NOMO-1 (cell line): Measurements from ENCODE around the gene CAPN5.

Source experiments
- DNase-seq, 2 experiments: peaks; one replicate each; lab custom pipeline; 2025; ENCODE audit not compliant: unreplicated experiment in 2 of 2; lab: John Stamatoyannopoulos, UW

CAPN5 gene

DNA sequence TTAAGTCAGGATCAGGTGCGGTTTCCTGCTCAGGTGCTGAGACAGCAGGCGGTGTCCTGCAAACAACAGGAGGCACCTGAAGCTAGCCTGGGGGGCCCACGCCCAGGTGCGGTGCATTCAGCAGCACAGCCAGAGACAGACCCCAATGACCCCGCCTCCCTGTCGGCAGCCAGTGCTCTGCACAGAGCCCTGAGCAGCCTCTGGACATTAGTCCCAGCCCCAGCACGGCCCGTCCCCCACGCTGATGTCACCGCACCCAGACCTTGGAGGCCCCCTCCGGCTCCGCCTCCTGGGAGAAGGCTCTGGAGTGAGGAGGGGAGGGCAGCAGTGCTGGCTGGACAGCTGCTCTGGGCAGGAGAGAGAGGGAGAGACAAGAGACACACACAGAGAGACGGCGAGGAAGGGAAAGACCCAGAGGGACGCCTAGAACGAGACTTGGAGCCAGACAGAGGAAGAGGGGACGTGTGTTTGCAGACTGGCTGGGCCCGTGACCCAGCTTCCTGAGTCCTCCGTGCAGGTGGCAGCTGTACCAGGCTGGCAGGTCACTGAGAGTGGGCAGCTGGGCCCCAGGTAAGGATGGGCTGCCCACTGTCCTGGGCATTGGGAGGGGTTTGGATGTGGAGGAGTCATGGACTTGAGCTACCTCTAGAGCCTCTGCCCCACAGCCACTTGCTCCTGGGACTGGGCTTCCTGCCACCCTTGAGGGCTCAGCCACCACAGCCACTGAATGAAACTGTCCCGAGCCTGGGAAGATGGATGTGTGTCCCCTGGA, 61.3 kb downstream of the CAPN5 start, which contains the start of gene MYO7A:
Gene MYO7A, plus strand, starts transcription at position 327 of the 772 bp plus-strand sequence. CDS start 2,389 bp downstream, outside the sequence.
- no peak for DNase-seq

DNA sequence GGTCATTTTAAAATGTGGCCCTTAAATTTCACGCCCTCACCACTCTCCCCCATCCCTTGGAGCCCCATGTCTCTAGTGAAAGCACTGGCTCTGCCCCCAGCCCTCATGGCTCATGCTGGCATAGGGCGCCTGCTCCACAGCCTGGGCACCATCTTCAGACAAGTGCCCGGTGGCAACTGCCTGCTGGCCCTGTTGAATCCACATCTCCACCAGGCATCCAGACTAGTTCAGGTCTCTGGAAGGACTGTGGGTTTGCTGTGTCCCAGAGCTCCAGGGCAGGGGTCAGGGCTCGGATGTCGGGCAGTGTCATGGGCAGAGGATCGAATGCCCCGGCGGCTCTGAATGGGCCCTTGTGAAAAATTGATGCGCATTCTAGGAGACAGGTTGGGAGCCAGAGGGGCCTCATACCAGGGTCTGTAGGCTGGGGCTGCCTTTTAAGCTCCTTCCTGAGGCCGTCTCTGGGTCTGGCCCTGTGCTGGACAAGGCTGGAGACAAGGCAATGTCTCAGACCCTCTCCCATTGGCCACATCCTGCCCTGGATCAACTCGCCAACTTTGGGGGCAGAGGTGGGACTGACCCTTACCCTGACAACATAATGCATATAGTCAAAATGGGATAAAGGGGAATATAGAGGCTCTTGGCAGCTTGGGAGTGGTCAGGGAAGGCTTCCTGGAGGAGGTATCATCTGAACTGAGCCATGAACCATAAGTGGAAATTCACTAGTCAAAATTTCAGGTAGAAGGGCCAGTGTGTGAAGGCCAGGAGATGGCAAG, 62.5 kb downstream of the CAPN5 start:
- DNase-seq = no peak

DNA sequence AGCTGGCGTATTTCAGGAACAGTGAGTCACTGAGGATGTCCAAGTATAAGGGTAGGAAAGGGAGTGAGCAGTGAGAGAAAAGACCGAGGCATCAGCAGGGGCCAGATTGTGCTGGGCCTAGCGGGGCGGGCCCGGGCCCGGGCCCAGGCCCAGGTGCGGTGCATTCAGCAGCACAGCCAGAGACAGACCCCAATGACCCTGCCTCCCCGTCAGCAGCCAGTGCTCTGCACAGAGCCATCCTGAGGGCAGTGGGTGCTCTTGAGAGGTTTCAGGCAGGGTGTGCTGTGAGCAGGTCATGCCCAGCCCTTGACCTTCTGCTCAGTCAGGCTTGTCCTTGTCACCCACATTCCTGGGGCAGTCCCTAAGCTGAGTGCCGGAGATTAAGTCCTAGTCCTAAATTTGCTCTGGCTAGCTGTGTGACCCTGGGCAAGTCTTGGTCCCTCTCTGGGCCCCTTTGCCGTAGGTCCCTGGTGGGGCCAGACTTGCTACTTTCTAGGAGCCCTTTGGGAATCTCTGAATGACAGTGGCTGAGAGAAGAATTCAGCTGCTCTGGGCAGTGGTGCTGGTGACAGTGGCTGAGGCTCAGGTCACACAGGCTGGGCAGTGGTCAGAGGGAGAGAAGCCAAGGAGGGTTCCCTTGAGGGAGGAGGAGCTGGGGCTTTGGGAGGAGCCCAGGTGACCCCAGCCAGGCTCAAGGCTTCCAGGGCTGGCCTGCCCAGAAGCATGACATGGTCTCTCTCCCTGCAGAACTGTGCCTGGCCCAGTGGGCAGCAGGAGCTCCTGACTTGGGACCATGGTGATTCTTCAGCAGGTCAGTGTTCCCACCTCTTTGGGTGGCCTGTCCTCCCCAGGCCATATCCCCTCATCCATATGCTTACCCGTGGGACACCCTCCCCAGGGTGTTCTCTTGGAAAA, 63.3 kb downstream of the CAPN5 start:
- no peak for DNase-seq

DNA sequence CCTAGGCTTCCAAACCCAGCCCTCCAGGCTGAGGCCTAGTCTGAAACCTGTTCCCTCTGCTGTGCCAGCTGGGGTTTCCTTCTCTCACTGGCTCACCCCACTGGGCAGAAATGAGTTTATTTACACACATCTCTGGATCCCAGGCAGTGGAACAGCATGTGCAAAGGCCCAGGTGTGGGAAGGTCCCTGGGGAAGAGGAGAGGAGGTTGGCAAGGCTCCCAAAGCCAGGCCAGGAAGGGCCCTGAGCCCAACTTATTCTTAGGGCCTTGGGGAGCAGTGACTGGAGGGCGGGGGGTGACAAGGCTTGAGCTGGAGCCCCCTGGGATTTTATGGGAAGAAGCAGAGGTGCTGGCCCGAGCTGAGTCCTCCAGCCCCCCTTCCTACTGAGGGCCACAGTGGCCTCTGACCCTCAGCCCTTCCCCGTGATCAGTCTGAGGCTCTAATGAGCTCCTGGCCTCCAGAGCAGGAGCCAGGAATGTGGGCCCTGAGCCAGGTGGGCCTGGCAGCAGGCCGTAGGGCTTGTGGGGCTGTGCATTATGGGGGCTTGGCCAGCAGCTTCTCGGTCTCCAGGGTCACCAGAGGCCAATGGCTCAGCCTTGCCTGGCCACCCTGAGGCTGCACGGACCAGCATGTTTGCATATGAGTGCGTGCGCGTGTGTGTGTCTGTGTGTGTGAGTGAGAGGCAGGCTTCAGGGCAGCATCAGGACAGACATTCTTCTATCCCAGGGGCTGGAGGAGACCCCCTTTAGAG, 64.2 kb downstream of the CAPN5 start:
- no peak for DNase-seq

DNA sequence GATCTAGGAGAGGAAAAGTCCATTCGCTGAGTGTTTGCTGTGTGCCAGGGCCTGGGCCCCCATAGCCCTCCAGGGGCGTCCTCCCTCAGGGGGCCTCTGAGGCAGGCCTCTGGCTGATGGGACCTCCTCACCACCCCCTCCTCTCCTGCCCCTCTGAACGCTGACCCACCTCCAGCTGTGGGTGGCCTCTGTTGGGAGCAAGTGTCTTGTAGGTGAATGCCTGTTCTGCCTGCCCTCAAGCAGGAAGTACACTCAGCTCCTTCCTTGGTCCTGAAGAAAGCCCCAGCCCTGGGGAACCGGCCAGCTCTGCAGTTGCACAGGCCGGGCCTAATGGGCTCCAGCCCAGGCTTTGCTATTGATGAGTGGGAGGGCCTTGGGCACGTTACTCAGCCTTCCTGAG, 64.8 kb downstream of the CAPN5 start:
- no peak for DNase-seq

DNA sequence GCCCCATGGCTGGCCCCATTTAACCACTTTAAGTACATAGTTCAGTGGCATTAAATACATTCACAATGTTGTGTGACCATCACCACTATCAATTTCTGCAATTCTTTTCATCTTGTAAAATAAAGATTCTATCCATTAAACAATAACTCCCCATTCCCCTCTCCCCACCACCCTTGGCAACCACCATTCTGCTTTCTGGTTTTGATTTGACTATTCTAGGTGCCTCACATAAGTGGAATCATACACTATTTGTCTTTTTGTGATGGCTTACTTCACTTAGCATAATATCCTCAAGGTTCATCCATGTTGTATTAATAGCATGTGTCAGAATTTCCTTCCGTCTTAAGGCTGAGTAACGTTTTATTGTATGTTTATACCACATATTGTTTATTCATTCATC, 68.3 kb downstream of the CAPN5 start:
- no peak for DNase-seq

DNA sequence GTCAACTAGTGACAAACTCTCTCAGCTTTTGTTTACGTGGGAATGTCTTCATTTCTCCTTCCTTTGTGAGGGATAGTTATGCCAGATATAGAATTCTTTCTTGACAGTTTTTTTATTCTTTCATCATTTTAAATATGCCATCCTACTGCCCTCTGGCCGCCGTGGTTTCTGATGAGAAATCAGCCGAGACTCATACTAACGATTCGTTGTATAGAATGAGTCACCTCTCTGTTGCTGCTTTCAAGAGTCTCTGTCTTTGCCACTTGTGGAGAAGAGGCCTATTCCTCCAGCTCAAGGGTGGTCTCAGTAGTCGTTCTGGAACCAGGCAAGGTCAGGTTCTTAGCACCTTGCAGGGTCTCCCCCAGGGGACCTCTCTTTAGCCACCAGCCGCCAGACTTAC, 69.3 kb downstream of the CAPN5 start:
- DNase-seq = peak in 1 of 2 experiments; percentile 2

DNA sequence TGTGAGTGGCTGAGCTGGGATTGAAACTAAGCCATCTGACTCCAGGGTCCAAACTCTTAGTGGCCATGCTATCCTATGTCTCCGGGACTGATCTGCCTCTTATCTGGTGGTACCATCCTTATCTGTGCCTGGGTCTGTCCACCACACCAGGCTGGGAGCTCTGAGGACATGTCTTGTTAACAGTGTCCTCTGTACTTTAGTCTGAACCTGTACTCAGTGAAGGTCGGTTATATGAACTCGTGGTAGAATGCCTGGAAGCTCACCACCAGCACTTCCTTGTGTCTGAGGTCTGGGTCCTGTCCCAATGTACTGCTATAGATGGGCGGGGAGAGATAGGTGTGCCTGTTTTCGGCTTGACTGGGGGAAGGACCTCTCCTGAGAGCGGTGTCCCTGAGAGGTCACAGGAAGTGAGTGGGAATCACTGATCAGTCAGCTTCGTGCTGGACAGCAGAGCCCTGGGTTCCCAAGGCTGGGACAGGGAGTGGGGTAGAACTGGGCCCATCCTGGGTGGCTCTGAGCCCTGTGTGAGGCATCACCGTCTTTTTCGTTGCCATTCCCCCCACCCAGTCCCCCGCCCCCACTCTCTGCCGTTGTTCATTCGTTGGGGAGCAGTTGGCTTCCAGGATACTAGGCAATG, 70.1 kb downstream of the CAPN5 start:
- no peak for DNase-seq

DNA sequence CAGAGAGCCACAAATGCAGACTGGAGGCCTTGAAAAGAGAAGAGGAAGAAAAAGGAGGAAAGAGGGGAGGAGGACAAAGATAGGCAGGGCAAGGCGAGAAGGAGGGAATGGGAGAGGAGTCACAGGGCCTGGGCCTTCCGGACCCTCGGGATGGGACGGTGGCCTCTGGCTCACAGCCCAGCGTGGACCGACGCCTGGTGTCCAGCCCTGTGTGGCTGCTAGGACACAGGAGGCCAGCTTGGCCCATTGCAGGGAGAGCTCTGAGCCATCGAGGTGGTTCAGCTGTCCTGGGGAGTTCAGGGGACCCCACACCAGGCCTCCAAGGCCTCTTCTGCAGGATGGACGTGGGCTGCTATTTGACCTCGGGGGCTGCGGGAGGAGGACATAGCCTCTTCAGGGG, 70.7 kb downstream of the CAPN5 start:
- no peak for DNase-seq

DNA sequence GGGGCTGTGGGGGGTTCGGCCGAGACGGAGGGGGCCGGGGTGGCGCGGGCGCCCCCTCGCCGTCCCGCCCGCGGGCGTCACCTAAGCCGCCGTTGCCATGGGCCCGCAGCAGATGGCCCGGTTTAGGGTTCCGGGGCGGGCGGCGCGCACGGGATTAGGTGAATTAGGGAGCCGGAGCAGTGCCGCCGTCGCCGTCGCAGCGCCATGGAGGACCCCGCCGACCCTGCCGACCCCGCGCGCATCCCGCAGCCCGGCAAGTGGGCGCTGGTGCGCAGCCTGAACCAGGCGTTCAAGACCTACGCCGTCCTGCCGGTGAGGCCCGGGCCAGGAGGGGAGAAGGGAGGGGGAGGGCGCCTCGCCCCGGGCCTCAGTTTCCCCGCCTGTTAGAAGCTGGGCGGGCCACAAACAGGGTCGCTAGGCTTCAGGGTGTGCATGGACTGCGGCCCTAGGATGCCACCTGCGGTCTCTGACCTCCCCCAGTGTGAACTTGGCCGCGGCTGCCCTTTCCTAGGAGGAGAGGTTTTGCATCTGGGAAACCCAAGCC, 71.4 kb downstream of the CAPN5 start:
- DNase-seq = no peak

DNA sequence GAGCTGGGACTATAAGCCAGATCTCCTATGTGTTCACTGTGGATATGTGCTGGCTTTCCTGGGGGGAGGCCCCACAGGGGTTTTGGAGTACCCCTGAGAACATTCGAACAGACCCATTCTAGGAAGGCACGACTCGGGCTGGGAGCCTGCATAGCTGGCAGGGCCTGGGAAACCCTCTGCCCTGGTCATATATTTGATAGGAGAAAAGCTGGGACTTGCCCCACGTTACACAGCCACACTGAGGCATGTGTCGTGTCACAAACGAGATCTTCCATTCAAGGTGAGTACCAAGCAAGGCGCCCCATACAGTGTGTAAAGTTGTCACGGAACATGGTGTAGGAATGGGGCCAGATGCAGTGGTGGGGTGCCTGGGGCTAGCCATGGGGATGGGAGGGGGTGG, 72.4 kb downstream of the CAPN5 start:
- DNase-seq = no peak

DNA sequence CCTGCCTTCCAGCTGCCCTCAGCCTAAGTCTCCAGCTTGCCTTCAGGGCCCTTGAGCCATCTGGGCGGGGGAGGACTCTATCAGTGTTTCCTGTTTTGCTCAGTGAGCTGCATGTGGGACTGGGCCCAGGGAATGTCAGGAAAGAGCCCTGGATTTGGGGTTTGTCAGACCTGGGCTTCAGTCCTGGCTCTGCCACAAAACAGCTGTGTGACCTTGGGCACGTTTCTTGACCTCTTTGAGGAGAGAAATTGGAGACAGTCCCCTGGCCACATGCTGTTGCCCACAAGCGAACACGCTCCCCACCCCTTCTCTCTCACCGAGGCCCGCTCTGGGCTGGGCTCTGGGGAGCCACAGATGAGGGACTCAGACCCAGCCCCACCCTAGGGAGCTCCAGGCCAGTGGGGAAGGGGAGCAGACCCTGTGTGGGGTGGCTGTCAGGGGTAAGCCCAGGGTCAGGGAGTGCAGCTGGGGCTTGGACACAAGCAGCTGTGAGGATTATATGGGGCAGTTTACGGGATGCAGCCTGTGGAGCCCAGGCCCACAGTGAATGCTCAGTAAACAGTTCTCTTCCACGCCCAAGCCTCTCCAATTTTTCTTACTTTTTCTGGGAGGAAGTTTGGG, 73.6 kb downstream of the CAPN5 start:
- no peak for DNase-seq

DNA sequence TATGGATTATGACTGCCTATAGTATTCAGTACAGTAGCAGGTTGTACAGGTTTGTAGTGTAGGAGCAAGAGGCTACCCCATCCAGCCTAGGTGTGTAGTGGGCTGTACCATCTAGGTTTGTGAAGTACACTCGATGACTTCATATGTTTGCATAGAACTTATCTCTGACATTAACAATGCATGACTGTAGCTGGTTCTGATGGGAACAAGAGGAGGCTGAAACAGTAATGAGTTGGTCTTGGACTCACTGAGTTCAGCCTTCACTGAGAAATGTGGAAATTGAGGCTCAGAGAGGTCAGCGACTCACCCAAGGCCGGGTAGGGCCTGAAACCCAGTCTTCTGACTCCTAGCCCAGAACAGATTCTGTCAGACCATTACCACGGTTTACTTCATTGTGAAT, 74.3 kb downstream of the CAPN5 start:
- no peak for DNase-seq

DNA sequence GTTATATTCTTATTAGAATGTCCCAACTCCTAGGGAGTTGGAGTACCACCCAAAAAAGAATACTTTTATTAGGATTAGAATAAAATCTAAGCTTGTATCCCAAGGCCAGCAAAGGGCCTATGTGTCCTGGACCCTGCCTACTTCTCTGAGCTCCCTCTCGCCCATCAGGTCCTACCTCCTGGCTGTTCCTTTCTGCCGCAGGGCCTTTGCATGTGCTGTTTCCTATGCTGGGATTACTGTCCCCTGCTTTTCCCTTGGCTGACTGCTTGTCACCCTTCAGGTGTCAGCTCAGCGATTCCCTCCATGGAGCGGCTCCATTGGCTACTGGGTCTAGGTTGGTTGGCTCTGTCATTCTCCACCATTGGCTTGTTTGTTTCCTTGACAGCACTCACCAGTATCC, 74.7 kb downstream of the CAPN5 start:
- no peak for DNase-seq

DNA sequence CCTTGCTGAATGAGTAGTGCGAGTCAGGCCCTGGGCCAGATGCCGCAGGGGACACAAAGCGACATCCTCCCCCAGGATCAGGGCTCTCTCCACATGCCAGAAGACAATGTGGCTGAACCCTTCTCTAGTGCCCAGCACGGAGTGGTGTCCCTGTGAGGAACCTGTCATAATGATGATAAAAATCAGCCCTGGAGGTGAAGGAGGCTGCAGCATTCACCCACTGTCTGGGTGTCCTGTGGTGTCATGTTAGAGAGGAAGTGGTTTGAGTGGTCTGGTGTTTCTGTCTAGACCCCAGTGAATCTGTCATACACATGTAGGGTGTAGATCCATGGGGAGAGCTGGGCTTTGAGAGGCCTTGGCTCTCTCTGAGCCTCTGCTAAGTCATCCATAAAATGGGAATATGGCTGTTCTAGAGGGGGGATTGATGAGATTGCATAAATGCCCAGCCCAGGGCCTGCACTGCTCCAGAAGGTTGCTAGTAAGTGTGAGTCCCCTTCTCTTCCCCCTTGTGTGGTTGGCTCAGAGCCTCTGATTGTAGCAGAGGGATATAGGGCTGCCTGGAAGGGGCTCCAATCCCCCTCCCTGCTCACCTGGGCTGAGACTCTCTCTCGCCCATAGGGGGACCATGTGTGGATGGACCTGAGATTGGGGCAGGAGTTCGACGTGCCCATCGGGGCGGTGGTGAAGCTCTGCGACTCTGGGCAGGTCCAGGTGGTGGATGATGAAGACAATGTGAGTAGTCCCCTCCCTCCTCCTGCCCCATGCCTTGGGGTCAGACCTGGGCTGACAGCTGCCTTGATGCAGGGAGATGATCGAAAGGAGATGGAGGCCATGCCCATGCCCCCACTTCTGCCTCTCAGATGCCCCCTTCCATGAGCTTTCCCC, 75.6 kb downstream of the CAPN5 start:
- DNase-seq = peak in 1 of 2 experiments; percentile 4

DNA sequence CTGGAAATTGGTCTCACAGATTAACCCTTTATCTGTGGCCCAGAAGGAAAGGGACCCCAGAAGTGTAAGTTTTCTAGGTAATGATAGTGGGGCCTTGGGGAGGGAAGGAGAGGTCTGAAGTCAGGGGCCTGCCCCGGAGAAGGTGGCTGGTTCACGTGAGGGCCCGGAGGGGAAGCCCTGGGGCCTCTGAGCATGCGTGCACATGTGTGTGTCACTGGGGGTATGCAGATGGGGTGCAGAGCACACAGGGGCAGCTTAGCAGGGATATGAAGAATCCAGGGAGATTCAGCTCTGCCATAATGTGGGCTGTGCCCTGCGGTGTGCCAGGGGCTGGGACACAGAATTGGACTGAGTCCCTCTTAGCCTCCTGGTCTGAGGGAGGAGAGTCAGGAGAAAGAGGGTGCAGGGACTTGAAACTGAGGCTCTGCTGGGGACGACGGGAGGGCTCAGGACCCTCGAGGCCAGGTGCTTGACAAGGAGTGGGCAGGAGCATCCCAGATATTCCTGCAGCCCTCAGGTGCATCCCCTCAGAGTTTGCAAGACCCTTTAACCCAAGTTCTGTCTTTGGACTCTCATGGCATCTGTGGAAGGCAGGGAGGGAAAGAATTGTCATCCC, 76.7 kb downstream of the CAPN5 start:
- no peak for DNase-seq

DNA sequence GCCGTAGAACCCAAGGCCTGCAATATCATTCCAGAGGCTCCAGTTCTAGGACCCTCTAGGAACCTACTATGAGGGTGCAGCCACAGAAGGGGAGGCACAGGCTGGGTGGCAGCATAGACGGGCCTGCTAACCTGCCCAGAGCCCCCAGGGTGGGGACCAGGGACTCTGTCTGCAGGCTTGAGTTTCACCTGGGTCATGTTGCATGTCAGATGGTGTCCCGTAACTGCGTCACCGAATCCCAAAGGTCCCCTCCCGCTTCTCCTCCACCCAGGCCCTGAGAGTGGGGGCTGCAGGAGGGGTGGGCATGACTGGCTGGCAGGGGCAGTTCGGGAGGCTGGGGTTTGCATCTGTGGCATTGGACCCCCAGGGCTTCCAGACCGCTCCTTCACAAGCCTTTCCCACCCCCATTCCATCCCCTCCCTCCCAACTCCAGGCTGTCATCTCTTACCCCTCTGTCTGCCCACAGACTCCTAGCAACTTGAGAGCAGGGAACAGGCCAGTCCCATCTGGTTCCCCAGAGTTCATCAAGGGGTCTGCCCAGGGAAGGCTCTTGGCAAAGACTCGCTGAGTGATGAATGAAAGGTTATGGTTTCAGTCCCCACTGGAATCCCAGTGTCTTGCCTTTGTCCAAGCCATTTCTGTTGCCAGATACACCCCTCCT, 77.6 kb downstream of the CAPN5 start:
- no peak for DNase-seq
